ENCODE results near the gene CDK6.

- TF ChIP-seq CTCF (IDR thresholded peaks at IDR 0.05), result no peak
- no peak for TF ChIP-seq POLR2A (IDR thresholded peaks at IDR 0.05)
Measured at GRCh38 chr7:92639213-92639896, 197.0 kb downstream of the CDK6 start.

Data from right lobe of liver (tissue), 4 donors.